GM19438 (cell line): Measurements from ENCODE around the gene SH2B3.

Experiments used
- ATAC-seq: cut with Tn5 transposase; IDR thresholded peaks from one replicate; pipeline ENCODE4 v1.9.1; 2021; ENCODE audit warnings: low read depth; ENCODE audit not compliant: unreplicated experiment

The SH2B3 gene

GRCh38 chr12:111441107-111441928 lies 35.6 kb downstream of the SH2B3 start:
- ATAC-seq: no peak

DNA sequence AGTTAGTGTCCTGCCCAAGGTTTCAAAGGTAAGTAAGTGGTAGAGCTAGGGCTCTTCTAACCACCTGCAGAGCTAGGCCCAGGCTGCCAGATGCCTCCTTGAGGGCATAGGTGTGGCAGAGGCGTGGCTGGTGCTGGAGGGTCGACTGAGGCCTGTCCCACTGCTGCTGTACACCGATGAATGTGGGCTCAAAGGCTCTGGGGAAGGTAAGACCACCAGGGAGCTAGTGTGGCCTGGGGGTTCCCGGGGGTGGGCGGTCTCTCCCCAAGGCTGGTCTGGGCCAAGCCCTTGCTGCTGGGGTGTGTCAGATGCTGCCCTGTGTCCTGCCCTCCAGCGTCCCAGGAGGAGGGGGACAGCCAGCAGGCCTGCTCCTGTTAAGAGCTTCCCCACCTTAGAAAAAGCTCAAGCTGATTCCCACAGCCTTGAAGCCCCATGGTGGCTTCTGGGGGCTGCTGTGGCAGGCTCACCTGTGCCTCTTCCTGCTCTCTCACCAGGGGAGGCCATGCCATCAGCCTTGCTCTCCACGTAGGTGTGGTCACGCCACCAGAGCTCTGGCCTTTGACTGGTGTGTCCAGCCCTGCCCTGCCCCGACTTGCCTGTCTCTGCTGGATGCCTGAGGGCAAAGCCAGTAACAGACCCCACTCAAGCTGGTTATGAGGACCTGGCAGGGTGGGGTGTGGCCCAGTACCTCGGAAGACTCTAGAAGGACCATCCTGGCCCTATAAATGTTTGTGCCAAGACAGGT lies 36.8 kb downstream of the SH2B3 start:
- no peak for ATAC-seq

GRCh38 chr12:111443086-111443485 lies 37.4 kb downstream of the SH2B3 start:
- ATAC-seq: no peak

- ATAC-seq: no peak
Measured at GRCh38 chr12:111443586-111443985, 37.9 kb downstream of the SH2B3 start.

DNA sequence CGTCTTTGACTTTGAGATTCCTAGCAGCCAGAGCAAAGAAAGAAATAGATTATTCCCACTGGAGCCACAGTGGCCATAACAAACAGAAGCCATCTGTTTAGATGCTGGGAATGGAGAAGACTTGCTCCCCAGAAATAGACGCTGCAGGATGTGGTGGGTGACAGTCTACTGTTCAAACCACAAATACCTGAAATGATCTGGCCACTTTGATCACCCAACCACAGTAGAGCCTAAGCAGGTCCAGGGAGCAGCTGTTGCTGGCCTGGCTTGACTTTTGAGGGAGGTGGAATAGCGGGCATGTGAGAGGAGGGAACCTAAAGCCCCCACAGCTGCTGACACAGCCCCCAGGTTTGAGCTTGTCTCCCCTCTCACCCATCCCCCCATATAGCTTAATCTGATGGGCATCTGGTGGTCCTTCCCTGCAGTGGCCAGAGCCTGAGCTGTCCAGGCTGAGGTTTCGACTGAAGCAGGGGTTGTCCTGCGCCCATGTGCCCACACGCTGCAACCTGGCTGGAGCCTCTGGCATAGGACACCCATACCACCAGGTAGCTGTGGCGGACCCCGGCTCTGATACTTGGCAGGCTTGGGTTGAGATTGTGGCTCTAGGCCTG lies 38.7 kb downstream of the SH2B3 start:
- ATAC-seq: peak; percentile 46

GRCh38 chr12:111444925-111445725 lies 39.4 kb downstream of the SH2B3 start:
- peak; percentile 85 for ATAC-seq

- no peak for ATAC-seq
Measured at GRCh38 chr12:111445726-111446581, 40.2 kb downstream of the SH2B3 start.

DNA sequence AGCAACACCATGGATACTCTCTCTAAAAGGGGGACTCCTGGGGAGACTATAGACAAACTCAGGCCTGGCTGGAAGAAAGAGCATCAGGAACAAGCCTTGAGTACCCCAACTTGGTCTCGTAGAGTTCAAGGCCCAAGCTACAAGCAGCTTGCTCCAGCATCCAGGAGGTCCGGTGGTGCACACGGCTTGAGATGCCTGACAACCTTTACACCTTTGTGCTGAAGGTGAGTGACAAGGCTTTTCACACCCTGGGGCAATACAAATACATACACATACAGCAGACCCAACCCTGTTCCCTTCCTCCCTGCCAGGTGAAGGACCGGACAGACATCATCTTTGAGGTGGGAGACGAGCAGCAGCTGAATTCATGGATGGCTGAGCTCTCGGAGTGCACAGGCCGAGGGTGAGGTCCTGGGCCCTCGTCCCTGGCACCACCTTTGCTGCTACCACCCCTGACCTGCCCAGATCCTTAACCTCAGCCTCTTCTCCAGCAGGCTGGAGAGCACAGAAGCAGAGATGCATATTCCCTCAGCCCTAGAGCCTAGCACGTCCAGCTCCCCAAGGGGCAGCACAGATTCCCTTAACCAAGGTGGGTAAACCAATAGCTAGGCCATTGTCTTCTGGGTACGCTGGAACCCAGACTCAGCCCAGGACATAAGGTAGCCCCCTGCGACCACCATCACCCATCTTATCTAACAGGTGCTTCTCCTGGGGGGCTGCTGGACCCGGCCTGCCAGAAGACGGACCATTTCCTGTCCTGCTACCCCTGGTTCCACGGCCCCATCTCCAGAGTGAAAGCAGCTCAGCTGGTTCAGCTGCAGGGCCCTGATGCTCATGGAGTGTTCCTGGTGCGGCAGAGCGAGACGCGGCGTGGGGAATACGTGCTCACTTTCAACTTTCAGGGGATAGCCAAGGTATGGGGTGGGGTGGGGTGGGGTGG lies 41.2 kb downstream of the SH2B3 start:
- ATAC-seq: no peak

GRCh38 chr12:111447571-111448265 lies 42.0 kb downstream of the SH2B3 start:
- ATAC-seq: no peak

DNA sequence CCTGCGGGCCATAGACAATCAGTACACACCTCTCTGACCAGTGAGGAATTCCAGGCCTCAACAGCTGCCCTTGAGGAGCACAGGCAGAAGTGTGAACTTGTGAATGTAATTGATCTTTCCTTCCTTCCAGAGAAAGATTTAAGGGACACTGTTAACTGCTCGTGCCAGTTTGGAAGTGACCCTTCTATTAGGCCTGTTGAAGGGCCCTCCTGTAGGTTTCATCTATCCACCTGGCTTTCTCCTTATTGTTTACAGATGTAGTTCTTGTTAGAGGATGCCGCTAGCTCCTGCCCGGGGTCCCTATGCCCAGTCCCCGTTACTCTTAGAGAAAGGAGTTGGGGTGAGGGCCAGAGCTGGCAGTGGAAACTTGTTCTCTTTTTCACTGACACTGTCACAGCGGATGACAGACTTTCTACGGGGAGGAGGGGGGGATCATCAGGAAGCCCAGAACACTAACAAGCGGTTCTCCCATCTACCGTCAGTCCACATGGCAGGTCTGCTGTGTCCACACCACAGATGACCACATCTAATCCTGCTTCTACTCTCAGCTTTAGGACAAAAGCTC lies 42.6 kb downstream of the SH2B3 start:
- ATAC-seq: no peak

GRCh38 chr12:111448846-111449790 lies 43.4 kb downstream of the SH2B3 start:
- ATAC-seq: no peak

DNA sequence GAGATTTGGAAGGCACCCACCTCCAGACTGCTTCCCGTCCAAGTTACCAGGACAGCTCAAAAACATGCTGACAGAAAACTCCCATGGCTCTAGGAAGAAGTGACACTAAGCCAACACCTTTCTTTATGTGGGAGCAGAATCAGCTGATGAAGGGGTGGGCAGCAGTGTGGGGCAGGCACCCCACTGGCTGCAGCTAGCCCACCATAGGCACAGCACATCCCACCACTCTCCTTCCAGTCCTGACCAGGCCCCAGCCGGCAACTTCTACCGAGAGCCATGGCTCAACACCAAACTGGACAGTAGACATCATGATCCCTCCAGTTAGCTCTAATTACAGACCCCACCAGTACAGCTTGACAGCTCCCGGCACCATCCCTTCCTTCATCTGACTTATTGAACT lies 45.0 kb downstream of the SH2B3 start:
- no peak for ATAC-seq

DNA sequence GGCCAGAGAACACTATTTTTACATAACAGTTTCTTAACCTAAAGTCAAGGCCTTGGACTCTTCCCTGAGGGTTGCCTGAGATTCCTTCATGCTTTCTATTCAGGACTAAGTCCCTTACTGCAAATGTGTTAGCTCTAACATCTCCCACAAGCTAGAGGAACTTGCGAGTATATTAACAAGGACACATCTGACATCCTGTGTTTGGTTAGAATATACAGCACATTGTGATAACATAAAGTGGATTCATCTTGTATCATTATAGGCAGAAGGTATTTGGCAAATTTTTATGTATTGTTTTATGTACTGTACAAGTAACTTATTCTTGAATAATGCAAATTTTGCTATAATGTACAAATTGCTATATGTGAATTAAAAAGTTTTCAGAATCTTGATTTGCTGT lies 45.5 kb downstream of the SH2B3 start:
- ATAC-seq: no peak

DNA sequence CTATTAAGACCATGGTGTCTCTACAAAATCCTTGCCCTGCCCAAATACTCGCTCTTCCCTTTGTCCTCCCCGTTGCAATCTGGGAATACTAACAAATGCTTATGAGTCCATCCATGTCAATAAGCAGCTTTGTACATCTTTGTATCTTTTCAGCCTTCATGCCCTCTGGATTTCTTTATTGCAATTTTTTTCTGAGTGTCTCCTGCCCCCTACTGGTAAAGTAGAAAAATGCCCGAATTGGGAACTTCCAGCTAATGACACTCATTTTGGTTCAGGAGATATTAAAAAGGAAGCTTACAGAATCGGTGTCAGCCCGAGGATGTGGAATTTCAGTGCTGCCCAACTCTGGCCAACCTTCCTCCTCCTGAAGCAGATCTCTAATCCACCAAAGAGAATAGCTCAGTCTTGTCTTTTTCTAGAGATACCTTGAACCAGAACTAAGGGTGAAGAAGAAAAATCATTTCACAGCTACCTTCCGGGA lies 46.0 kb downstream of the SH2B3 start:
- ATAC-seq: no peak

- ATAC-seq: no peak
Measured at GRCh38 chr12:111453071-111453989, 47.6 kb downstream of the SH2B3 start.

DNA sequence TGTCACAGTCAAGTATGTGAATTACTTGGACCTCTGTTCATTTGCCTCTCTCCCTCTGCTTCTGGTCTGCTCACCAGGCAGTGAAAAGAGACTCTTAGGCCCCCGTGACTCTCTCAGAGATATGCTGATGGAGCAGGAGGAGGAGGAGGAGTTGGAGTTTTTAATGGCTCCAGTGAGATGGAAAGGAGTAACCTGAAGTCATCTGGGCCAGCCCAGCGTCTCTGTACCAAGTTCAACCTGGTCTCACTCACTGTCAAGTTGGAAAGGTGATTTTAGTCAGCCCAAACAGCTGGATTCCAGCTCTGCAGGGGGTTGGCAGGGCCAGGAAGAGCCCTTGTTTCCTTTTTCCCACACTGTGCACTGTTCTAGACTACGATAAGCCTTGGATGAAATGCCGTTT lies 48.6 kb downstream of the SH2B3 start:
- ATAC-seq: no peak
